PC-9 (cell line): Measurements from ENCODE around the gene PP2D1. TPM values are rescaled to one million over a fixed set of nuclear protein-coding genes. Genes with fewer than 3 reads are reported as not detected.

Experiments used
- BruUV-seq: library from RNA; stranded (reverse); fragments of 400-500 nt; replicated peaks from 2 replicates; lab custom pipeline; 2021; lab: Mats Ljungman, UMichigan
- CTCF ChIA-PET: fragments of 300-600 bp; sonication (Branson Sonifier 250); formaldehyde crosslinking; loops from one replicate; lab custom pipeline; 2022; ENCODE audit warnings: antibody characterized with exemption; lab: Charles Lee
- POLR2A ChIA-PET: fragments of 300-600 bp; sonication (Branson Sonifier 250); formaldehyde crosslinking; loops from one replicate; lab custom pipeline; 2022; ENCODE audit warnings: antibody characterized with exemption; ENCODE audit not compliant: unreplicated experiment; lab: Charles Lee
- DNase-seq, 2 experiments: peaks; one replicate each; pipeline versions ENCODE4 v3.0.0 to v3.0.0-alpha.2; 2015 to 2022; ENCODE audit warnings: mixed read lengths in 1 of 2
- H2AFZ ChIP-seq: fragments of 200-600 bp; sonication (generic); 2 replicates; pipeline ENCODE4 v1.8.1; 2017; ENCODE audit warnings: antibody characterized with exemption
- H3F3A ChIP-seq: fragments of 200-600 bp; sonication (generic); 2 replicates; pipeline ENCODE4 v1.8.1; 2017; ENCODE audit warnings: antibody characterized with exemption, mild to moderate bottlenecking, low read depth; ENCODE audit not compliant: insufficient read depth
- H3K27ac ChIP-seq: fragments of 200-600 bp; sonication (generic); 2 replicates; pipeline ENCODE4 v1.6.1; 2016; ENCODE audit warnings: mixed run types
- H3K27me3 ChIP-seq: fragments of 200-600 bp; sonication (generic); 2 replicates; pipeline ENCODE4 v1.6.1; 2016; ENCODE audit warnings: low read depth, mixed run types; ENCODE audit not compliant: insufficient read depth
- H3K36me3 ChIP-seq: fragments of 200-600 bp; sonication (generic); 2 replicates; pipeline ENCODE4 v1.6.1; 2016; ENCODE audit warnings: low read depth, mixed run types
- H3K4me1 ChIP-seq: fragments of 200-600 bp; sonication (generic); replicated peaks from 2 replicates; pipeline ENCODE4 v1.6.1; 2016; ENCODE audit warnings: mixed run types; ENCODE audit not compliant: insufficient read depth
- H3K4me2 ChIP-seq: fragments of 200-600 bp; sonication (generic); 2 replicates; pipeline ENCODE4 v1.6.1; 2017; ENCODE audit warnings: mixed run types
- H3K4me3 ChIP-seq: fragments of 200-600 bp; sonication (generic); 2 replicates; pipeline ENCODE4 v1.6.1; 2016; ENCODE audit warnings: mixed run types
- H3K79me2 ChIP-seq: fragments of 200-600 bp; sonication (generic); 2 replicates; pipeline ENCODE4 v1.6.1; 2017; ENCODE audit warnings: low read depth, mixed run types
- H3K9me2 ChIP-seq: fragments of 200-600 bp; sonication (generic); 2 replicates; pipeline ENCODE4 v1.8.1; 2017; ENCODE audit warnings: mild to moderate bottlenecking; ENCODE audit not compliant: insufficient read depth
- H3K9me3 ChIP-seq: fragments of 200-600 bp; sonication (generic); 2 replicates; pipeline ENCODE4 v1.8.1; 2016; ENCODE audit warnings: low read depth; ENCODE audit not compliant: insufficient read depth
- H4K20me1 ChIP-seq: fragments of 200-600 bp; sonication (generic); 2 replicates; pipeline ENCODE4 v1.8.1; 2017; ENCODE audit not compliant: insufficient read depth
- EZH2 ChIP-seq: fragments of 200-600 bp; sonication (generic); IDR thresholded peaks from 2 replicates; pipeline ENCODE4 v1.8.0; 2017; ENCODE audit warnings: antibody characterized with exemption, low read depth
- intact Hi-C: fragments of 100-400 bp; cut with micrococcal nuclease; formaldehyde crosslinking; loops from one replicate; pipeline ENCODE4 v1.10.0; 2022; ENCODE audit not compliant: unreplicated experiment
- total RNA-seq: library from RNA; stranded (reverse); gene quantifications from 2 replicates; pipeline ENCODE4 v1.2.3, GENCODE V29; 2021
- TF ChIP-seq, protein P1 (sequence below): fragments of 200-600 bp; sonication (generic); conservative IDR thresholded peaks from 2 replicates; pipeline ENCODE4 v1.6.1; 2017; ENCODE audit warnings: mixed run types, antibody characterized with exemption, mild to moderate bottlenecking, moderate library complexity

PP2D1 gene
- total RNA-seq, 1 experiment from 2014 or later = not detected

DNA sequence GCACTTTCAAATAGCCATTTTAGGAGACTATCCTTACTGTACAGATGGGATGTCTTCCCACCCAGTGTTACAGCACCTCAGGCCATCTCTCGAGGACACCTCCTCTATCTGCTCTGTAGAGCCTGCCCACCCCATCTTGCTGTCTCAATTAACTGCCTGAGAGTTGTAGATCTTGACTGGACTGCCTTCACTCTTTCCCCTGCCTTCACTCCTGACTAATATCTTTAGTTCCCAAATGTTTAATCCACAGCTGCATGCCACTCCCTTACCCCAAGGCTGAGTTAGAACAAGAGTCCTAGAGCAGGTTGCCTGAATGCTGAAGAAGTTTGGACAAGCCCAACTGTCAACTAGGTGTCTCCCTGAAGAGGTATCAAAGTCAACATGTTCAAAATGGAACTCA lies 1.3 kb upstream of the PP2D1 start:
- Histone ChIP-seq H3K4me2 (no peak overlapping the region), H3K79me2 (no peaks in the 10 kb centered on the region), H3K9me3 (no peaks in the 10 kb centered on the region), H3F3A (no peaks in the 10 kb centered on the region), H3K27ac (no peak overlapping the region), H3K9me2 (no peaks in the 10 kb centered on the region), H3K4me1 (no peaks in the 10 kb centered on the region), H3K27me3 (no peaks in the 10 kb centered on the region), H3K4me3 (no peak overlapping the region), H3K36me3 (no peaks in the 10 kb centered on the region), H2AFZ (no peak overlapping the region), H4K20me1 (no peaks in the 10 kb centered on the region)
- ChIA-PET CTCF (no interaction called here), POLR2A (no interaction called here)
- intact Hi-C loops = no loop called here
- no peak for DNase-seq
- TF ChIP-seq, protein P1, sequence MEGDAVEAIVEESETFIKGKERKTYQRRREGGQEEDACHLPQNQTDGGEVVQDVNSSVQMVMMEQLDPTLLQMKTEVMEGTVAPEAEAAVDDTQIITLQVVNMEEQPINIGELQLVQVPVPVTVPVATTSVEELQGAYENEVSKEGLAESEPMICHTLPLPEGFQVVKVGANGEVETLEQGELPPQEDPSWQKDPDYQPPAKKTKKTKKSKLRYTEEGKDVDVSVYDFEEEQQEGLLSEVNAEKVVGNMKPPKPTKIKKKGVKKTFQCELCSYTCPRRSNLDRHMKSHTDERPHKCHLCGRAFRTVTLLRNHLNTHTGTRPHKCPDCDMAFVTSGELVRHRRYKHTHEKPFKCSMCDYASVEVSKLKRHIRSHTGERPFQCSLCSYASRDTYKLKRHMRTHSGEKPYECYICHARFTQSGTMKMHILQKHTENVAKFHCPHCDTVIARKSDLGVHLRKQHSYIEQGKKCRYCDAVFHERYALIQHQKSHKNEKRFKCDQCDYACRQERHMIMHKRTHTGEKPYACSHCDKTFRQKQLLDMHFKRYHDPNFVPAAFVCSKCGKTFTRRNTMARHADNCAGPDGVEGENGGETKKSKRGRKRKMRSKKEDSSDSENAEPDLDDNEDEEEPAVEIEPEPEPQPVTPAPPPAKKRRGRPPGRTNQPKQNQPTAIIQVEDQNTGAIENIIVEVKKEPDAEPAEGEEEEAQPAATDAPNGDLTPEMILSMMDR = no peak
- no peak for TF ChIP-seq EZH2
- no TSS peak for BruUV-seq

- Histone ChIP-seq H3K9me3 (no peaks in the 10 kb centered on the region), H3K4me3 (no peak overlapping the region), H3K79me2 (no peaks in the 10 kb centered on the region), H3K9me2 (no peaks in the 10 kb centered on the region), H3K27ac (no peak overlapping the region), H3K4me1 (no peaks in the 10 kb centered on the region), H3K36me3 (no peaks in the 10 kb centered on the region), H3K4me2 (no peak overlapping the region), H2AFZ (no peak overlapping the region), H3K27me3 (no peaks in the 10 kb centered on the region), H3F3A (no peaks in the 10 kb centered on the region), H4K20me1 (no peaks in the 10 kb centered on the region)
- CTCF ChIA-PET = no interaction called here
- POLR2A ChIA-PET = no interaction called here
- DNase-seq = no peak
- TF ChIP-seq, protein P1 = no peak
- TF ChIP-seq EZH2 = no peak
- BruUV-seq = no TSS peak
- intact Hi-C loops = no loop called here
Measured at GRCh38 chr3:20008646-20009045, 3.4 kb downstream of the PP2D1 start.

GRCh38 chr3:20007960-20008359 lies 4.1 kb downstream of the PP2D1 start:
- ChIA-PET CTCF (no interaction called here), POLR2A (no interaction called here)
- Histone ChIP-seq H3K27ac (no peak overlapping the region), H3F3A (no peaks in the 10 kb centered on the region), H3K79me2 (no peaks in the 10 kb centered on the region), H3K4me2 (no peak overlapping the region), H4K20me1 (no peaks in the 10 kb centered on the region), H3K27me3 (no peaks in the 10 kb centered on the region), H3K4me1 (no peaks in the 10 kb centered on the region), H3K36me3 (no peaks in the 10 kb centered on the region), H3K9me2 (no peaks in the 10 kb centered on the region), H3K9me3 (no peaks in the 10 kb centered on the region), H3K4me3 (no peak overlapping the region), H2AFZ (no peak overlapping the region)
- no TSS peak for BruUV-seq
- no peak for DNase-seq
- intact Hi-C loops = no loop called here
- no peak for TF ChIP-seq EZH2
- TF ChIP-seq, protein P1 = no peak
